GM21367 (cell line): ENCODE data around the gene CRAT.
A peak's percentile ranks its signal among the peaks of the same experiment; 100 is the strongest.

Source experiments
- ATAC-seq: cut with Tn5 transposase; IDR thresholded peaks from one replicate; pipeline ENCODE4 v1.9.1; 2021; ENCODE audit not compliant: unreplicated experiment

The CRAT gene

DNA sequence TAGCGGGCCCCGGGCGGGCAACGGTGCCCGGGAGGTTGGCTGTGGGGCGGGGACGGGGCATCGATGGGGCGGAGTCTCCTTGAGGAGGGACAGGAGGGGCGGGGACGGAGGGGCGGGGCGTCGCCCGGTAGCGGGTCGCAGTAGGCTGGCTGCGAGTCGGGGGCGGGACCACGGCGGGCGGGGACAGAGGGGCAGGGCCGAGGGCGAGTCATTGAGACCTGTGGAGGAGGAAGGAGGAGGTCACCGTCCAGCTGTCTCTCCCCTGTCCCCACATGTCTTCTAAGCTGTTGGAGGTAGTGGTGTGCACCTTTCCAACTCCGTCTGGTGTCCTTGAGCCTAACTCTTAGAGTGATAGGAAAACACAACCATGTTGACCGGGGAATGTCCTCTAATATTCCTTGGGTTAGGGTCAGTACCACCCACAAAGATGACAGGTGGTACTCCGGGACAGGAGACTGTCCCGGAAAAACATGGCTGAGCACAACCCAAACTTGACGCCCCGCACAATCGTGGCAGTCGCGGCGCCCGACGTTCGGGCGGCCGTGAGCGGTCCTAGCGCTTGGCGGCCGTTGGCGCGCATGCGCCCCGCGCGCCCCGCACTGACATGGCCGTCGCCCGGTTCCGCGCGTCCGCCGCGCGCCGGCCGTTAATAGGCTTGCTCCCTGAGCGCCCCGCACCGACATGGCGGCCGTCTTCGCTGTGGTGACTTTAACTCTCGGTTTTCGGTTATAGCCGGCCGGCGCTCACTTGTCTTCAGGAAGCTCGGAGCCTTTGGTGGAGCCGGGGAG, at the start of gene CRAT, which contains the start of gene PTPA:
Gene CRAT (minus strand): TSS at position 54 of the 788 bp plus-strand sequence. CDS start 284 bp downstream, outside the sequence.
Gene PTPA (plus strand): TSS at position 676 of the 788 bp plus-strand sequence. CDS start 186 bp downstream, outside the sequence.
- peak; percentile 56 for ATAC-seq

DNA sequence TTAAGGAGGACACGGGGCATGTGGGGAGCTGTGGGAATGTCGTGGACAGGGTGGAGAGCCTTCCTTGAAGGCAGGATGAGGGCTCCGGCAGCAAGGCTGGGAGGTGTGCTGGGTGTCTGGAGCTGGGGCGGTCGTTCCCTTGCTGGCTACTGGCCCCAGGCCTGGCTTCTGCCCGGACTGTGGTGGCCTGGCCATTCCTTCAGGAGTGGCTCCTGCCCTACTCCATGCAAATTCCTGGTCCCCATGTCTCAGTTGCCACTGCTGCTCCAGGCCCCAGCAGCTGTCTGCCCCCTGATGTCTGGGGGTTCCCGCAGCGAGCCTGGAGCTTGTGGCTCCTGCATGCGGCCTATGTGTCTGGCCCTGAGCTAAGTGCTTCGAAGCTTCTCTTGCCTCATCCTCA, 45.6 kb upstream of the CRAT start:
- ATAC-seq, result no peak

DNA sequence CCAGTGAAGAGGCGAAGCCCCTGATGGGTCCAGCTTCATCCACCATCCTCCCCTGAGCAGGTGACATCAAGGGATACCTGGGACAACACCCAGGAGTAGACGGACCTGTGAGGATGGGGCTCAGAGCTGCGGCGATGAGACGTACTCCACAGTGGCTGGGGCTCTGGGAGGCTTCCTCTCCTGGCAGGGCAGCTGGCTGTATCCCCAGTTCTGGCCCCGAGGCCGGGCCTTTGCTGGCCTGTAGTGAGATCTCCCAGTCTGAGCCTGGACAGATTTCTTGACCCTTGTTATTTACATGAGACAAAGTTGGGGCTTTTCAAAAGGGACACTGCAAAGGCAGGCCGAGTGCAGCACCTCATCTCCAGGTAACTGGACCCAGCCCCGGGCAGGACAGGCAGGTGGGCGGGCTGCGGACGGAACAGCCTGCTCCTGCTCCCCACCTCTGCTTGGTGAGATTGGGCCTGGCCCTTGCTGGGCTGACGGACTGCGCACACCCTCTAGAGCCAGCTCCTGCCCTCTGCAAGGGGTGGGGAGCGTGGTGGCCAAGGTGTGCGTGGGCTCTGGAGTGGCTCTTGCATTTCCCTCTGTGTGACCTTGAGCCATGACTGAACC, 44.4 kb upstream of the CRAT start:
- ATAC-seq, result no peak

DNA sequence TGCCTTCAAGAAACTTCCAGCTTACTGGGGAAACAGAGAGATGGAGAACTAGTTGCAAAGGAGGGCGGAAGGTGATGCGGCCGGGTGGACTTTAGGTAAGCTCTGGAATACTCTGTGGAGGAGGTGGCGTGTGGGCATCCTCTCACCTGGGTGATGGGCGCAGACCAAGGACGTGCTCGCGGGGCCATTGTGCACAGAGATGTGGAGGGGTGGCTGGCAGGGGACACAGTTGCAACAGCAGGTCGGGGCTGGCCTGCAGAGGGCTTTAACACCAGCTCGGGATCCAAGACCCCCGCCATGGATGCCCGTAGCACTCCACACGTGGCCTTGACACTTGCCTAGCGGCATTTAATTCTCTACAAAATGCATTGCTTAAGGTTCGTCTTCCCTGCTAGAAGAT, 40.9 kb upstream of the CRAT start:
- no peak for ATAC-seq

DNA sequence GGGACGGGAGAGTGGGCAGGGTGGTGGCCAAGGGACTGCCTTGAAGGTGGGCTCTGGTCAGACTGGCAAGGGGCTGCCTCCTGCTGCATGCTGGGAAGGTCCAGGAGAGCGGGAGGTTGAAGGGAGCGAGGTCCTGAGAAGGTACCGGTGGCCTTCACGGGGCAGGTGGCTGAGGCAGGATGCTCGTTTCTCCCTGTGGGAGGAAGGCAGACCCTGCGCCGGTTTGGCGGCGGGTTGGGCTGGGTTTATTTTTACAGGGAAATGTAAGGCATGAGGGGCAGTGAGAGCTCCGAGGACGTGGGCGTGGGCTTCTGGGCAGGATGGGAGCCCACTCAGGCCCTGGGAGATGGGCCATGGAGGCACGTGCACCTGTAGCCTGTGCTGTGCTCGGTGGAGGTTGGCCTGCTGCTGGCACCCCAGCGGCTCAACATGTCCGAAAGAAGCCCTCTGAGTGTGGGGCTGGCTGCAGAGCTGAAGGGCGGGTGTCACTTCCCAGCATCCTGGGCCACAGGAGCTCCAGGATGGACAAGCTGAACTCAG, 40.1 kb upstream of the CRAT start:
- no peak for ATAC-seq

DNA sequence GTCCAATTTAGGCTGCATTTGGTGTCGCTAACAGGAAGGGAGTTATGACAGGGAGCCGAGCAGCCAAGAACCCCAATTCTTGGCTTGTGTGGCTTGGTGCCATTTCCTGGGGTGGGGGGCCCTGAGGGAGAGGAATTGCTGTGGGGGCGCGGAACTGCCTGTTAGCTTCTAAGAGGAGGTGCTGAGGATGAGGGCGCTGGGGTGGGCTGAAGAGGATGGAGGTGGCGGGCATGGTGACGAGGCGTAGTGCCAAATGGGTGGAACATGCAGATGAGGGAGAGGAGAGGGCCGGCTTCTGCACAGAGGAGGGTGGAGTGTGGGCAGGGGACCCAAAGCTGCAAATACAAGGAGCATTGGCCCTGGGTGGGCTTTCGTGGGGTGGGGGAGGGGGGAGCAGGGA, 39.5 kb upstream of the CRAT start:
- ATAC-seq, result no peak

DNA sequence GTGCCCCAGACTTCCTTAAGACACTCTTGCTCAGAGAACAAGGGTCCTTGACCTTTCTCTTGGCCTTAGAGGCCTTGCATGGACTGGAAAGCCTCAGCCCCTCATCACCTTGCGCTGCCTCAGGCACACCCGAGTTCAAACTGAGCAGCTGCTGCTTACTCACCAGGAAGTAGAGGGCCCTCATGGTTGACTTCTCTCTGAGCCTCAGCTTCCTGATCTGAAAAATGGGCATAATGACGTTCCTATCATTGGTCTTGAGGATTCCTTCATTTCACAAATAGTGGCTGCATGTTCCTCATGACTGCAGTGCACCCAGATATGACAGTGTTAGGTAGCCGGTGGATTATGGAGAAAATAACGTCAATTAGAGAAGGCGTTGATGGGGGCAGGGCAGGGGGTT, 38.8 kb upstream of the CRAT start:
- ATAC-seq, result no peak

DNA sequence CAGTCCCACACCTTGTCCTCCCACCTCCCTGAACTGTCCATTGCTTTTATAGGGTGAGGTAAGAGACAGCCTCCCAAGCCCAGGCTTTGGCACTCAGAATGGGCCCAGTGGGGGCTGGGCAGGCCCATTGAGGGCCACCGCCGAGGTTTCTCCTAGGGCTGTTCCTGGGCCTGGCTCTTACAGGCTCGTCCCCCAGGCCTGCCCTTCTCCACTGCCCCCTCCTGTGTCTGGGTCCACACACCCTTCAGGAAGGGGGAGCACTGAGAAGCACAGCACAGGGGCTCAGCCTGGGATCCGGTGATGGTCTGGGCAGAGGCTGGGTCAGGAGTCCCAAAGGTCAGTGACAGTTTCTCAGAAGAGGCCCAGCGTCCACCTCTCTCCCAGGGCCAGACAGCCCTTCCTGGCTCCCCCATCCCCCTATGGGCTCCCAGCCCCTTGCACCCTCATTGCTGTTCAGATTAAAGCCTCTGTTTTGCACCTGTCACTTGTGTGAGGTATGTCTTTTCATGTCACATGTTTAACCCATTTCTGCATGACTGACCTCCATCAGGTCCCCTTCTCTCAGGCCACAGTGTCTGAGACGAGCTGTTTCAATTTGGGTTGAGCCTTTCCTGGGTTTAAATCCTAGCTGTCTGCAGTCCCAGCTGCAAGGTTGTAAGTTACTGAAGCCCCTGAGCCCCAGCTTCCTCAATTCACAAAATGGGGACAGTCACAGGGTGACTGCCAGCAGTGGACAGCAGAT, 38.0 kb upstream of the CRAT start:
- ATAC-seq, result no peak

DNA sequence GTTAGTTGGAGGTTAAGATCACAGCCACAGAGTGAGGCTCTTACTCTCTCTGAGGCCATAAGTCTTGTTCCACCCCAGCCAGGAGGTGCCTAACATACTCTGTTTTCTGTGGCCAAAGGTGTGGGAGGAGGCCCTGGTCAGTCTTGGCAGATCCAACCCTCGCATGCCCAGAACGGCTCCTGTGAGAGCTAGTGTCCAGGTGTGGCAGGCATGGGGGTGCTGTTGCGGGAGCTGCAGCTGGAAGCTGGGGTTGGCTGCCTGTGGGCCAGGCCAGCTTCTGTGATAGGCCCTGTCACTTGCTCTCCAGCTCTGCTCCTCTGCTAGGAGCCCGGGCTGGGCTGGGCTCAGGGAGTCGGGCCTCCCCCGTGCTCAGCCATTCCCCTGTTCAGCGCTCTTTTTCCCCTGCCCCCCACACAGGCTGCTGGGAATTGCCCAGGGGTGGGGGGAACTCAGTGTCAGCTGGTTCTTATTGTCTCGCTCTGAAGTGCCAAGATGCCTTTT, 35.9 kb upstream of the CRAT start:
- no peak for ATAC-seq

DNA sequence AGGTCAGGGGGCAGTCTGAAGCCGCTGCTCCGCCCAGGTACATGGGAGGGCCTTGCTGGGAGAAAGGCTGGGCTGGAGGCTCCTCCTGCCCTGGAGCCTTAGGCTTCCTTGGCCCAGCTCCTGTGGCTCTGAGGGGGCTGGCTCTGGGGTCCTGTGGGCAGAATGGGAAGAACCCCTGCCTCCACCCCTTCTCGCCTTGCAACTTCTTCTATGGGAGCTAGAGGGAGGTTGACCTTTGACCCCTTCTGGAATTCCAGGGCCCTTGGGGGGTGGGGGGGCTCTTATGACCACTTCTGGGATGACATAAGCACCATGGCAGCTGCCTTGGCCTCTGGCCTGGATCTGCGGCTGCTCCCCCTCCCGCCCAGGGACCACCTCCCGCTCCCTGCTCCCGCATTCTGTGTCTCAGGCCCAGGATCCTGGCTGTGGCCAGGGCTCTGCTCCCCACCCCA, 35.3 kb upstream of the CRAT start:
- no peak for ATAC-seq

DNA sequence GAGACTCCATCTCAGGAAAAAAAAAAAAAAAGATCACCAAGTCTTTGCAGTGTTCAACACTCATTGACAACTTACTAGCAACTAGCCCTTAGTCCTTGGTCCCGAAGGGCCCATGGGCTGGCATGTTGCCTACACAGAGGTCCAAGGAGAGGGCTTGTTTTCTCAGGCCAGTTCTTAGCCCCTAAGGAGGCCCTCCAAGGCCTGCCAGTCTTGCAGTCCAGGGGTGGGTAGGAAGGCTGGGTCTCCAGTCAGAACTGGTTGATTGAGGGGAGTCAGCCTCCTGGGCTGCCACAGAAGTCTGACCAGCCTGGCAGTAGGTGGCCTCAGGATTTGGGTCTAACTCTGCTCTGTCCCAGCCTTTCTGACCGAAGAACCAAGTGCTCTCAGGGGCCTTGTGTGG, 34.7 kb upstream of the CRAT start:
- ATAC-seq, result no peak

DNA sequence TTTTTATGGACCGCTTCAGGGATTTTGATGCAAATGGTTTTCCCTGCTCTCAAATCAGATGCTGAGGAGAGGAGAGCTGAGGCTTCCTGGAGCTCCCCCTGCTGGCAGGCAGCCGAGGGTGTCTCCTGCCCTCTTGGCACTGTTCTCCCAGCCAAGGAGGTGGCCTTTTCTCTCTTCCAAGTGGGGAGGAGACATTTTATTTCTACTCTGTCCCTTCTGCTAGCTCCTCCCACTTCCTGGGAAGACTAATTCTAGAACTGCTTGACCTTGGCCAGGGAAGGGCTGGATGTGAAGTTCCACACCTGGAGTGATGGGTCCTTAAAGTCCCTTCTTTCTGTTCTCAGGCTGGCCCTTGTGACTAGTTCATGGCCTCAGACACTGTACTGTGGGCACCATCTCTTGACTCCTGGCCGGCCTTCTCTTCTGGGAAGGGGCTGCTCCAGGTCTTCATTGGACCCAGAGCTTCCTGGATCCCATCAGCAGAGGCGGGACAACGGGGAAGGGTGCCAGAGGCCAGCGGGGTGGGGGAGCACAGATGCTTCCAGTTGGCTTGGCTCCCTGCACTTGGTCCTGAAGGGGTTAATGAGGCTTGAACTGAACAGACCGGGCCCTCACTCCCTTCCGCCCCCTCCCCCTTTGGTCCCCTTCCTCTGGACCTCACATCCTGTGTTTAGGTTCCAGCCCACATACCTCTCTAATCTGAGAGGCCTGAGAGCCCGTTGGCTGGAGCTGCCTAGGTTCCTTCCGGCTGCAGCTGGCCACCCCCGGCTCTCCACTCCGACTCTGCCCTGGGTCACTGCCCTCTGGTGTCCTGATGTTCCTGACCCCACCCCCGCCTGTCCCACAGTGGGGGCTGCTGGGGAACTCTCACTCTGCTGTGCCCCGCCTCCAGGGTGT, 32.7 kb upstream of the CRAT start:
- no peak for ATAC-seq

DNA sequence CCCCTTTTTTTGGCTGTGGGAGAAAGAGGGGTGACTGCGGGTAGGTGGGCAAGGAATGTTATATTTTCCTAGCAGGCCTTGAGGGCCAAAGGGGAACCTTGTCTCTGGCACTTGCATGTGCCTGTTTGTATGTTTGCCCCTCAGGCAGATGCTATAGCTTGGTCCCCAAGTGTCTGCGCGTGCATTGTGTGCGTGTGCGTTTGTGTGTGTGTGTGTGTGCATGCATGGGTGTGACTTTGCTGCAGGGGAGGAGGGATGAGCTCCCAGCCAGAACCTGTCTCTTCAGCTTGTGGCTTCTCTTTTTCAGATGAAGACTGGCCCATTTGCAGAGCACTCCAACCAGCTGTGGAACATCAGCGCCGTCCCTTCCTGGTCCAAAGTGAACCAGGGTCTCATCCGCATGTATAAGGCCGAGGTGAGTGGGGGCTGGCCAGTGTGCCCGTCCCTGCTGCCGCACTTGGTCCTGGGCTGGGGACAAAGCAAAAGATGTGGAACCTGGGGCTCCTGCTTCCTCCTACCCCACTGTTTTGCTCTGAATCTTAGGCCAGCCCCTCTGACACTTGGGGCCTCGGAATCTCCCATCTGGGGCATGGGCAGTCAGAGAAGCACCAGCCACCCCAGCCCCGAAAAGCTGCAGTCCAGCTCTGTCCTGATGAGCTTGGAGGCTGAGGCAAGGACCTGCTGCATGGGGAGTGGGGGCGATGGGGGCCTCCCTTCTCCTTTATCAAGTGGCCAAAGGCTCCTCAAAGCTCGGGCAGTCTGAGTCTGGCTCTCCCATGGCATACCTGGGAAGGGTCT, 31.7 kb upstream of the CRAT start:
- ATAC-seq, result no peak

DNA sequence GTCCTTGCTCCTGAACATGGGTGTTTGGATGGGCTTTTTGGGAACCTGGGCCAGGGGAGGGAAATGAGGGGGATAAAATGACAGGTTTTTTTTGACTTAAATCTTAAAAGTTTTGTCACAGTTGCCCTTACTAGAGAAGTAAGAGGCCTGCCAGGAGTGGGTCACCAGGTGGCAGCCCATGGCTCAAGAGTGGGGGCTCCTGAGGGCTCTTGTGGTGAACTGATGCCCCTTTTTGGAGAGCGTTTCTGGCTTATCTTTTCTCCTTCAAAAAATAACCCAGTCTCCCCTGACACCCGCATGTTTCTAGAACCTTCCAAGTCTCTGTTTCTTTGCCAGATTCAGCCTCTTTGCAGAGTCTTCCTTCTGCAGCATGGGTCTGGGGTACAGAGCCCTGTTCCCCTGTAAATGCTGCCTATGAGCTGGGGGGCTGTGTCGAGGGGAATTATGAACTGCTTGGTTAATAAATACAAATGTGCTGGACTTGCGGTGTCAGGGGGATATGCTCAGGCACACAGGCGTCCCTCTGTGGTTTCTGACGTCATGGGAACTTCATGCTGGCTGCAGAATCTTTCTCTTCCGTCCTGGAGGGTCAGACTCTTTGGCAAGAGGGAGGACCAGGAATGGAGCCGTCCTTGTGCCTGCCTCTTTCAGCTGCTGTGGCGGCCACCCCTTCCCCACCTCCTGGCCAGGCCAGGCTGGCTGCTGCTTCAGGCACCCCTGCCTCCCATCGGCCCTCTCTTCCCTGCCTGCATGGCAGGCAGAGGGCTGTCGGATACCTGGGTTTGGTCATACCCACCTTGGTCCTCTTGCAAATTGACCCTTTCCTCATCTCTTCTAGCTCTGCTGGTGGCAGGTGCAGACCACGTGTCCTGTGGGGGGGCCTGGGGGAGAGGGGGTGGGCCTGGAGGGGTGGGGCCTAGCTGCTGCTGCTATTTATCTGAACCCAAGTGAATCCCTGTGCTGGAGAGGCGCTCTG, 30.8 kb upstream of the CRAT start:
- ATAC-seq, result no peak

DNA sequence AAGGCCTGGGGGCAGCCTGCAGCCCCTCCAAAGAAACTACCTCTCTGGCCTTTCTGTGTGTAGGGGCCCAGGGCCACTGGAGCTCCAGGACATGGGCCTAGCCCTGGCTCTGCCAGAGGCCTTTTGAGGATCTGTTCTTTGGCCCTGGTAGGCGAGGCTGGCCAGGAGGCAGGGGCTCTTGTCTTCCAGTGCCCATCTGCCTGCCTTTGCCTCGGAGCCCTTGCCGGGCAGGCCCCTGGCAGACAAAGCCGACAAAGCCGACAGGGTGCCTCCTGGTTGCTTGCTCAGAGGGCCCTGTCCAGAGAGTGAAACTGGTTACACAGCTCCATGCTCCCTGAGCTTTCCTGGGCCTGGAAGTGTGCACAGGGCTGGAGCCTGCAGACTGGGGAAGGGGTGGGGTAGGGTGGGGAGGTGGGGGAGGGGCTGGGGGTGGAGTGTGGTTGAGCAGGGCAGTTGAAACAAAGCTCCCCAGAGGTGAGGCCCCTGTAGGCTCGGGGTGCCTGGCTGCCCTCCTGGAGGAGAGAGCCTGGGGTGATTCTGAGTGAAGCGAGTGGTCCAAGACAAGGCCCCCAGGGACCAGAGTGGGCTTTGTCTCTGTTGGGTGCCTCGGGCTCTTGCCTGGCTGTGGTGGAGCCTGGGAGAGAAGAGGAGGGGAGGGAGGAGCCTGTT, 29.9 kb upstream of the CRAT start:
- peak; percentile 18 for ATAC-seq

DNA sequence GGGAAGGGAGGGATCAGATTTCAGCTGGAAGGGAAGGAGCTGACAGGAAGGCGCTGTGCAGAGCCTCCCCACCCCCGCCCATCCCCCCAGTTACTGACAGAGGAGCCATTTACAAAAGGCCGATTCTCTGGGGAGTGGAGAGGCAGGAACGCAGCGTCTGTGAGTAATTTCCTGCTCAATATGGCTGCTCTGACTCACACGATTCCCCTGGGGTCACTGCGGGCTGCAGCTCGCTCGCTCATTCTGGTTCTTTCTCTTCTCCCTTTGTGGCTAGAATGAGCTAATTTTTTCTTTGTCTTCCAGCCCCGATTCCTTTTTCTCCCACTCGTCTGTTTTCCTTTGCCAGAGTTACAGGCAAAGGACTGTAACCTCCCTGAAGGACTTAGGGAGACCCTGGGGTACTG, 29.4 kb upstream of the CRAT start:
- peak; percentile 55 for ATAC-seq

DNA sequence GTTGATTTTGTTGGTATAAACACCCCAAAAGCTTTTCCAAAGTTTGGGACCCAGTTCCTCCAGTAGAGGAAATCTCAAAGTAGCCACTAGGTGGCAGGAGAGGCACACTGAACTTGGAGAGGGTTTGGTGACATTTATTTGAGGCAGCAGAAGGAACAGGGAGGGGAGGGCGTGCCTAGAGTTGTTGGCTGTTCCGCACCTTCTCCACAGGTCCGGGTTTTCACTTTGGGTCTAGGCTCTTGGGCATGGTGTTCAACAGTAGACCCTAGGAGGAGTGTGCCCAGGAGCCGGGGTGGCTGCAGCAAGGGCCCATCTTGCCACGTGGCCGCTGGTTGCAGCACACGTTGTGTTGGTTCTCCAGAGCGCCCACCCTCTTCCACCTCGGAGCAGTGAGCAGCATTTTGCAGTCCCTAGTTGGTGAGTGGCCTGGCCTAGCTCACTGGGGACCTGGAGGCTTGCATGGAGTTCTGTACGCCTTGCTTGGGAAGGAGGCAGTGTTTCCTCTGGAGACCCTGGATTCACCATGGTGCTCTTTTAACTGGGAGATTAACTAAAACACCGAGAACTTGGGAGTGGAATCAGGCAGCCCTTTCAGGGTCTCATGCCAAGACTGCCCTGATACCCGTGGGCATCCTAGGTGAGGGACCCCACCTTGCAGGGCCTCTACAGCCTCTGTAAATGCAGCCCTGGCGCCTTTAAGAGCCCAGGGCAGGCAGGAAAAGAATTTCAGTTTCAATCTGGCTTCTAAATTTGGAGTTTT, 28.8 kb upstream of the CRAT start:
- no peak for ATAC-seq
